ENCODE data around the gene FAXDC2.

The FAXDC2 gene

DNA sequence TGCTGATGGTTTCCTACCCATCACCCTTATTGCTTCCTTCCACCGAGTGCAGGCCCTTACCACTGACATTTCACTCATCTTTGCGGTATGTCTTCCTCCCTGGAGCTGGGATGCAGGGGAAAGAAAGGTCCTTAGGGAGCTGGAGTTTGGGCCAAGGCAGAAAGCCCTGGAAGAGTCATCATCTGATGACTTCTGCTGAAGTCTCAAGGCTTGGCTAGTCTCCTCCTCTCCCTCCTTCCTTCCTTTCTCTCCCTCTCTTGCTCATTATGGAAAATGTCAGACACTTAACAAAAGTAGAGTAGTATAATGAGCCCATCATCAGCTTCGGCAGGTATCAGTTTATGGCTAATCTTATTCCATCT is 55.2 kb downstream of the FAXDC2 start:
- DNase-seq (ENCODE audit: low spot score) = no peak

DNA sequence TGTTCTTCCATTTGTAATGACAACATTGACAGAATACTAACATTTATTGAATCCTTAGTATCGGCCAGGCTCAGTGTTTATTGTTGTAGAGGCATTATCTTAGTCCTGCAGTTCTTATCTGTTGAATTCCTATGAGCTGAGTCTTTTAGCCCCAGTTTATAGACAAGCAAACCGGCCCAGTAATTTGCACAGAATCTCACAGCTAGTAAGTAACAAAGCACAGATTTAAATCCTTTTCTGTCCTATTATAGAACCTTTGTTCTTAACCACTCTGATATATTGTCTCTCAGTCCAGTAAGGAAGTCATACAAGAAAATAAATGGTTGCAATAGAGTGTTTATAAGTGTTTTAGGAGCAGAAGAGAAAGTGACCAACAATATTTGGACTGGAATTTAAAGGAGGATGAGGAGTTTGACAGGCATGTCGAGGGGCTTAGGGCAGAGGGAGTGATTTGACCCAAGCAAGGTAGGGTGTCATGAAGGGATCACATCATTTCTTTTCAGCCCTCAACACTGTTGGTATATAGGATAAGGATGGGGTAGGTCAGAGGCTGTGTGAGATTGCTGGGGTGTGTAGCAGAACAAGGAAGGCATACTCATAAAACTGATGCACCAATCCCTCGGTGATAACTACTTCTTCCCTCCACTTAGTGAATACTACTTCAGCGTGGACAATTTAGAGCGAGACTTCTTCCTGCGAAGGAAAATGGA is 55.7 kb downstream of the FAXDC2 start:
- no peak for DNase-seq (ENCODE audit: low spot score)

DNA sequence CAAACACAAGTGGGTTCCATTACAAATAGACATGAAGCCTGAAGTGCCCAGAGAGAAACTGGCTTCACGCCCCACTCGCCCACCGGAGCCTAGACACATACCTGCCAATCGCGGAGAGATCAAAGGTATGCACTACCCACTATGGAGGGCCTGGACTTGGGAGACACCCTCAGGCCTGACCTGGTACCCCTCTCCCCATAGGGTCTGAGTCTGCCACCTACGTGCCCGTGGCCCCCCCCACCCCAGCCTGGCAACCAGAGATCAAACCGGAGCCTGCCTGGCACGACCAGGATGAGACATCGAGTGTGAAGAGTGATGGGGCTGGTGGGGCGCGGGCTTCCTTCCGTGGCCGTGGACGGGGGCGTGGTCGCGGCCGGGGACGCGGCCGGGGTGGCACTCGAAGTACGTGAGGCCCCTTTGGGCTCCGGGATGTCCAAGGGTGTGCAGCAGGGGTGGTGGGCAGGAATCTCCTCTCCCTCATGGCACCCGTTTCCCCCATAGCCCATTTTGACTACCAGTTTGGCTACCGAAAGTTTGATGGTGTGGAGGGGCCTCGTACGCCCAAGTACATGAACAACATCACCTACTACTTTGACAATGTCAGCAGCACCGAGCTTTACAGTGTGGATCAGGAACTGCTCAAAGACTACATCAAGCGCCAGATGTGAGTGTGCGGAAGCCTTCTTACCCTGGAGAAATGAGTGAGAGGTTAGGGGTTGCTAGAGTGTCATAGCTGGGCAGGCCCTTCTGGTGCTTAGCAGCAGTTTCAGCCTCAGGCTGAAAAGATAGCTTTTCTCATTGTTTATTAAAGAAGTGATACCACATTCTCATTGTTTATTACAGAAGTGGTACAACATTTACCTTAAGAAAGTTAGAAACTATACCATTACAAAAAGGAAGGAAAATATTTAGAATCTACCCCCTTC is 56.5 kb downstream of the FAXDC2 start:
- no peak for DNase-seq (ENCODE audit: low spot score)

DNA sequence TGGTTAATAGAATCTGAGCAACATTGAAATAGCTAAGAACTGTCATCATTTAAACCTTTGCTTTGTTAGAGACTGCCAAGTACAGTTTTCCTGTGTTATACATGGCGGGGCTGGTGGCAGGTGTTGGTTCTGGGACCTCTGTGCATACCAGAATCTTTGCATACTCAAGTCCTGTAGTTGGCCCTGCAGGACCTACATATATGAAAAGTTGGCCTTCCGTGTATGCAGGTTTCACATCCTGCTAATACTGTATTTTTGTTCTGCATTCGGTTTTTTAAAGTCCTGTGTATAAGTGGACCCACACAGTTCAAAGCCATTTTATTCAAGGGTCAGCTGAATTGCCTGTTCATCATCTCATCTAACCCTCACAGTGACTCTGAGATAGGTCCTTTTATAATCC is 58.9 kb downstream of the FAXDC2 start:
- no peak for DNase-seq (ENCODE audit: low spot score)

DNA sequence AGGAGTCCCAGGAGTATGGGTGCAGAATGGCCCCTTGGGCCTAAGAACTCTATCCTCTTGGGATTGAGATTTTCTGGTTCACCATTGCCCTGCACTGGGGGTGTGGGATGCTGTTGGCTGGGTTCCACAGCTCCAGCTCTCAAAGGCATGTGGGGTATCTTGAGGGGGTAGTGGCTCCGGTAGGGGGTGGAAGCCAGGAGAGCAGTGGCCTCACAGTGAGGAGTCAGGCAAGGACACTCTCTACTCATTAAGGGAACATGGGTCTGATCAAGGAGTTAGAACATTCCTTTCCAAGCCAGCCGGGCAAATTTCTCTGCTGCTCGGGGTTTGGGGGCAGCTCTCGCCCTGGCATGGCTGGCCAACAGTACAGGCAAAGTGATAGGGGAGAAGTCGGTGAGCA is 62.2 kb downstream of the FAXDC2 start:
- no peak for DNase-seq (ENCODE audit: low spot score)

DNA sequence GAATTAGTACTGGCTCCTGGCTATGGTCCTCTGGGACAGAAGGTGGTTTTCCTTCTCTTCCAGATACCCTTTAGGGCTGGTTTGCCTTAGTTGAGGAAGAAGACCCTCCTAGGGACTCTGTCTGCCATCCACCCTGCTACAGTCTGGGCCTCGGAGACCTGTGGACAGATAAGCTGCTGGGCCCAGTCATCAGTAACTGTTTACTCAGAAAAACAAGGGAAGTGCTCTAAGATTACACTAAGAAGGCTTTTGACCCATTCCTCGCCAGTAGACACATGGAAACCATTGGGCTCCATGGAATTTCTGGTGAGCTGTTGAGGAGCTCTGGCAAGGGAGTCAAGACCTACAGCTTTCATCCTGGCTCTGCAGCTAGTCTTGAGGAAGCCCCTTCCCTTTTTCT is 64.0 kb downstream of the FAXDC2 start:
- no peak for DNase-seq (ENCODE audit: low spot score)

DNA sequence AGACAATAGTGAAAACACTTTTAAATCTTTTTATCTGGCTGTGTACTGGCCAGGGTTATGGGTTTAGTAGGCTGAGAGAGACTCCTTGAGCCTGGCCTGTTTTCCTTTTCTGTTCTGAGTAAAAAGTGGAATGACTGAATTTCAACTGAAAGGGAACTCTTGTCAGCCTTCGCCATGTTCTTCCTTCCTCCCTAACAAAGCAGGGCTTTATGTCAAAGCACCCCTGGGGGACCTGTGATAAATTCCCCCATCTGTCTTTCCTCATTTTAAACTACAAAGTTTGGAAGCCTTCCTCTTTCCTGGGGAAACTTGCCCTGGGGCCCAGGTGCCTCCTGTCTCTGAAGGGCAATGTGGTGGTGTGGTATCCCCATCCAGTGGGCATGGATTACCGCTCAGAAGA is 65.5 kb downstream of the FAXDC2 start:
- DNase-seq (ENCODE audit: low spot score) = no peak

DNA sequence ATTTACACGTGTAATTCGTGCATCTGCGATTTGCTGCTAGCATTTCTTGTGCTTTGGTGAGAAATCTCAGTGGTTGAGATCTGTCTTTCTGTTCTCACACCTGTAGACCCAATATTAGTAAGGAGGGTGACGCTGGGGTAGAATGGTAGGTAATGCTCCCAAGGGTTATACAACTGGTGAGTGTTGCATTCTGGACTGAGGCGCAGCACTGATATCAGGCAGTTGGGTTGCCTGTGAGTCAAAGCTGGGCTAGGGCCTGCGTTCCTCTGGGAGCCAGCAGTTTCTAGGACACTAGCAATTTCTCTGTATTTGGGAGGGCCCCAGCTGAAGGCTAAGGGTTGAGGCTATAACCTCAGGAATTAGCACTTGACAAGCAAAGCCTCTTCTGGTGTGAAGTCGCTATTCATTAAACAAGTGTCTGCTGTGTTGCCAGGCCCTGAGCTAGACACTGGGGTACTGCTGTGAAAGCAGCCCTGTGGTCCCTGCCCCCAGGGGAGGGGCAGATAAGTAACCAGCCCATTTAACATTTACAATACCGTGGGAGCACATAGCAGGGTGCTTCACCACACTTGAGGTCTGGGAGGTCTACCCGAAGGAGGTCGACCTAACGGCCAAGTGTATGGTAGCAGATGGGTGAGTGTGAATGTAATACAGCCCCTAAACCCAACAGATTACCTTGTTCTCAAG is 66.5 kb downstream of the FAXDC2 start:
- DNase-seq (ENCODE audit: low spot score) = no peak

DNA sequence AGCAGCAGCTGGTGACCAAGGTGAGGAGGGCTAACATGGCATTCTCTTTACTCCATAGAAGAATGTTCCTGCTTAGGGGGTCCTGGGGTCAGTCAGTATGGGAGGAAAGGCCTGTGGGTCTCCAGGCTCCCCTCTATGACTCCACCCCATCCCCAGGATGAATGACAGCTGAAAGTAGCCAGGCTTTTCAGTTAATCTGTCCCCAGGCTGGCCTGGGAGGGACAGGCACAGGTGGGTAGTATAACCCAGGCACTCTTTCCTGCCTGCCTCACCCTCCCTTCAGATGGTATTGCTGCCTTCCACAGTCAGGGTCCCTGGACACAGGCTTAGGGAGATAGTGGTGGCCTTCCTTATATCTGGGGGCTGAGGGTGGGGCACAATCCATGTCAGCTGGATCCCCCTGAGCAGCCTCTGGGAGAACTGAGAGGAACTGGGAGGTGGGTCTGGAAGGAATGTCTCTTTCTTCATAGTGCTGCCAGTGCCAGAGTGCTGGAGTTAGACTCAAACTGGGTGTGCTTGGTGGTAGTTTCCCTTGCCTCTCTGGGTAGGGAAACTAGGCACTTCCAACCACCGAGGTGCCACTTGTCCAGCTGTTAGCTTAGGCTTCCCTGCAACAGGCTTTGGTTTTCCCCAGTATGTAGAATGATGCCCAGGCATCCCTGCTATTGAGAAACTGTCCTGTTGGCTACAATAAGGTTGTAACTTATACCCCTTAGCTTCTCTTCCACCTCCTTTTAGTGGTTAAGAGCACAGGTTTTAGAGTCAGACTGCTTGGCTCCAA is 67.4 kb downstream of the FAXDC2 start:
- no peak for DNase-seq (ENCODE audit: low spot score)

DNA sequence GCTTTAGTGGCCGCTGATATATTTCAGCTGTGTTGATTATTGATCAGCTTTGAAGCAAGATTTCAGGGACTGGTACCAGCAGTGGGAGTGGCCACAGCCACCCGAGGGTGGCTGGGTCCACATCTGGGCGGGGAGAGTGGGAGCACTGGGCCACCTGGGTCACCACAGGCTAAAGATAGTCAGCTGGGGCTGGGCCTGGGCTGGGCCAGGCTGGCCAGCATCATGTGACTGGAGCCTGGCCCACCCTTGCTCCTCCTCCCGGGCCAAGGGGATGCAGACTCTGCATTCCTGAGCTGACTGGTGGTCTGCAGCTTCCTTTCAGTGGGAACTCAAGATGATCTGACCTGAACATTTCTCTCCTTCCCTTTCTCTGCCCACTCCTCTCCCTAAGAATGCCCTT is 68.1 kb downstream of the FAXDC2 start:
- DNase-seq (ENCODE audit: low spot score) = no peak

DNA sequence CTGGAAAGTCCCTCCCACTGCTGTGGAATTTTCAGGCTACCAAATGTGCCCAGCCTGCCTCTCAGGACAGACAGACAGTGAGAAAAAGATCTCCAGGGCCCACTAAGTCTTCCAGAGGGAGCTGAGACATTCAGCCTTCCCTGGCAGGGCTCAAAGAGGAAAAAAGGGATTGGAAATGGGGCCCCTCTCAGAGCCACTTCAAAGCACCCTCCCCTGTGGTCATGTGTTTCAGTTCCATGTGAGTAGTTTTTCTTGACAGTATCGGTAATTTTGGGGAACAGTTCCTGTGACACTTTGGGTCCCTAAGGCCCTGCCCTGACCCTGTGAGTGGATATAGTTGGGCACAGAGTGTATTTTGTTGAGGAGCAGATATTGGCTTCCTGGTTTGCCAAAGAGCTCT is 70.3 kb downstream of the FAXDC2 start:
- DNase-seq (ENCODE audit: low spot score) = no peak

DNA sequence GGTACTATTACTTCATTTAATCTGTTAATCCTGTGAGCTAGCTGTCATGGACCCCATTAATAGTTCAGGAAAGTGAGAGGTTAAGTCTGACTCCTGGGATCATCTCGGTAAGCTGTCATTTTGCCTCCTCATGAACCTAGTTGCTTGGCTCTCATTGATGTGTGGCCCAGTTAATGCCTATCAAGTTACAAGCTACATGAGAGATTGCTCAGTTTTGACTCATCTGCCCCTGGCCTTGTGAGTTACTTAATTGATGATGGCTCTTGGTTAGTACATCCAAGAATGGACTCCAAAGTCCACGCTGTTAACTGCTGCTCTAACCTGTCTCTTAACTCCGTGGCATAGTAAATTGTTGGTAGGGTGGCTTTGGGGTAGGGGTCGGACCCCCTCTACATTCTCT is 71.3 kb downstream of the FAXDC2 start:
- no peak for DNase-seq (ENCODE audit: low spot score)

DNA sequence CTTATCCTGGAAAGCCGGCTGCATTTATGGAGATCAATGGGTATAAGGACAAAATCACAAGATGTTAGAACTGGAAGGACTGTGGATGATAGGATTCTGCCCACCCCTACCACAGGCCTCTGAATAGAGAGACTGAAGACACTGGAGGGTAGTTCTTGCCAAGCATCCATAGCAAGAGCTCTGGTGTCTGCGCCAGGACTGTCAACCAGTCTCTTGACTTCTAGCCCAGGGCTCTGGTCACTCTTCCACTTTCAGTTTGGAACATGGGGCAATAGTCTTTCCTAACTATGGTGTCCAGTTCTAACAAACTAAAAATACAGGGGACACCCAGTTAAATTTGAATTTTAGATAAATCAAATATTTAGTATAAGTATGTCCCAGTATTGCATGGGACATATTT is 71.9 kb downstream of the FAXDC2 start:
- DNase-seq (ENCODE audit: low spot score) = no peak

DNA sequence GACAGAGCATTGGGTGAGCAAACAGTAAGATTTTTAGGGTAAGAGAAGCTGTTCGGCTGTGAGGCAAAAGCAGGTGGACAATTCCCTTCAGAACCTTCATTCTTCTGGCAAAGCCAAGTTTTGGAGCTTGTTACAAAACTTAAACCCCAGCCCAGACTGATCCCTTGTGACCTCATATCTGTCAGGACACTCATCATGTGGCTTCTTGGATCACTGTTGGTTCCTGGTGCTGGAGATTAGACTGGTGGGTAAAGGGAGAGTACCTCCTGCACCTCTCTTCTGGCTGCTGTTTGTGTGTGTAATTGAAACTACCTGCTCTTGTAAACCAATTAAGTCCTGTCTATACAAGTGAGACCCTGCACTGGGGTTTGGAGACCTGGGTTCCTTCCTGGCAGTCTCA is 74.2 kb downstream of the FAXDC2 start:
- DNase-seq (ENCODE audit: low spot score) = no peak

DNA sequence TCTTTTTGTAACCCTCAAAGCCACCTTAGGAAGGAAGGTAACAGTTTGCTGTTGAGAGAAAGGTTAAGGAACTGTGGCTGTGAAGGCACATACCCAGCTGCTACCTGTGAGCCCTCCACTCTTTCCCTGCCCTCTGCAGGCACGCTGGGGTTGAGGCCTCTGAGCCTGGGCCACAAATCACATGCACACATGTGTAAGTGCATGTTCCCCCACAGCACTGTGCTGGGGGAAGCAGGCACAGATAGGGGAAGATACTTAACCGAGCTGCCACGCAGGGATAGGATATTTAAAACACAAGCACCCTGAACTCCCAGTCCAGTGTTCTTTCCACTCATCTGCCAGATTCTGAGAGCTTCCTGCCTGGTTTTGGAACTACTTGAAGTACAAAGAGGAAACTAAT is 77.1 kb downstream of the FAXDC2 start:
- no peak for DNase-seq (ENCODE audit: low spot score)

DNA sequence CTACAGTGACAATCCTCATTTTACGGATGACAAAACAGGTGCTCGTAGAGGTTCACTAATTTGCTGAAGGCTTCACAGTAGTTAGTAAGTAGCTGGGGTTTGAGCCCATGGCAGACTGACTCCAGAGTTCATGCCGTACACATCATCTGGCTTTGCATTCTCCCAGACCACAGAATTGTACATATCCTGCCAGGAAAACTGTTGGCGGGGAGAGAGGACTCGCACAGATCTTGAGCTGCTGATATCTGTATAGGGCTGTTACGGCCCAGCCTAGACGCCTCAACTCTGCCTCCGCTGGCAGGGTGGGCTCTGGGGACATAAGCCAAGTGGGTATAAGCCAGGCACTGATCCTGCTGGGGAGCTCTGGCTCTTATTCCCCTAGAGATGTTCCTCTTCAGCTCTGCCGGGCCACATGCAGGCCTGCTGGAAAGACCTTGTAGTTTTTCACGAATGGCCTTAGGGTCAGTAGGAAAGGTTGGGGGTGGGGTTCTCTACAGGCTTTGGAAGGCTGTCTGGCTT is 79.0 kb downstream of the FAXDC2 start:
- DNase-seq (ENCODE audit: low spot score) = no peak

DNA sequence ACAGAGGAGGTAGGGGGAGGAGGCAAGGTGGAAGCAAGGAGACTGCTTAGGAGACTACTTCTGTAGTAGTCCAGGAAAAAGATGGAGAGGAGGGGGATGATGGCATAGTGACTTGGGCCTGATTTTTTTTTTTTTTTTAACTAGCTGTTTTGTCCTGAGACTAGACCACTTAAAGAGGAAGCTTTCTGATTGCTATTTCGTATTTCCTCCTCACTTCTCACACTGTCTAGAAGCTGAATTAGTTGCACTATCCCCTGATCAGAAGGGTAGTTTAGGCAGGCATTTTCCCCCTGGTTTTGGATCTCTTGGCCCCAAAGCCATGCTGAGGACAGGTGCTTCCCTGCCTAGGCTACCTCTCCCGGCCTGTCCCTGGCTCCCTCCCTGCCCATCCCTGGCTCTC is 80.3 kb downstream of the FAXDC2 start:
- DNase-seq (ENCODE audit: low spot score) = no peak

All from kidney capillary endothelial cell (primary cell).